H9 (cell line): ENCODE results near the gene RANBP3. TPM values are rescaled to one million over a fixed set of nuclear protein-coding genes. Genes with fewer than 3 reads are reported as not detected.

ENCODE experiments used
- DNase-seq: peaks from one replicate; pipeline ENCODE4 v3.0.0-alpha.2; 2017
- H2AFZ ChIP-seq: one replicate; pipeline ENCODE4 v1.6.1; 2013; ENCODE audit warnings: mild to moderate bottlenecking, low read length, control low read depth, moderate library complexity
- H2AK5ac ChIP-seq: 2 replicates; pipeline ENCODE4 v1.6.1; 2013; ENCODE audit warnings: low read length, control low read depth, mixed read lengths; ENCODE audit not compliant: insufficient read length
- H2BK120ac ChIP-seq: one replicate; pipeline ENCODE4 v1.6.1; 2013; ENCODE audit warnings: low read depth, mild to moderate bottlenecking, low read length, control low read depth, inconsistent platforms; ENCODE audit not compliant: poor library complexity, severe bottlenecking
- H2BK12ac ChIP-seq: 2 replicates; pipeline ENCODE4 v1.6.1; 2013; ENCODE audit warnings: low read length, control low read depth, mixed read lengths, low read depth; ENCODE audit not compliant: insufficient read length
- H2BK15ac ChIP-seq: 2 replicates; pipeline ENCODE4 v1.6.1; 2013; ENCODE audit warnings: low read depth, low read length, control low read depth
- H2BK20ac ChIP-seq: one replicate; pipeline ENCODE4 v1.6.1; 2013; ENCODE audit warnings: low read depth, mild to moderate bottlenecking, low read length, control low read depth, inconsistent platforms; ENCODE audit not compliant: poor library complexity, severe bottlenecking
- H2BK5ac ChIP-seq: 2 replicates; pipeline ENCODE4 v1.6.1; 2013; ENCODE audit warnings: low read length, control low read depth, mixed read lengths; ENCODE audit not compliant: insufficient read length
- H3K14ac ChIP-seq: 2 replicates; pipeline ENCODE4 v1.6.1; 2013; ENCODE audit warnings: low read length, control low read depth; ENCODE audit not compliant: insufficient read depth
- H3K18ac ChIP-seq: 2 replicates; pipeline ENCODE4 v1.6.1; 2013; ENCODE audit warnings: low read depth, mild to moderate bottlenecking, mixed read lengths, low read length, control low read depth; ENCODE audit not compliant: insufficient read length
- H3K23ac ChIP-seq: 2 replicates; pipeline ENCODE4 v1.6.1; 2013; ENCODE audit warnings: low read length, control low read depth, mixed read lengths, low read depth; ENCODE audit not compliant: insufficient read length
- H3K23me2 ChIP-seq: 2 replicates; pipeline ENCODE4 v1.6.1; 2013; ENCODE audit warnings: low read depth, mild to moderate bottlenecking, mixed read lengths, low read length, control low read depth; ENCODE audit not compliant: insufficient read length, poor library complexity, severe bottlenecking
- H3K27ac ChIP-seq: 2 replicates; pipeline ENCODE4 v1.5.1; 2013; ENCODE audit warnings: low read length, control low read depth, mixed read lengths, low read depth; ENCODE audit not compliant: insufficient read length
- H3K27me3 ChIP-seq: 2 replicates; pipeline ENCODE4 v1.6.1; 2013; ENCODE audit warnings: low read length, control low read depth, inconsistent platforms; ENCODE audit not compliant: insufficient read depth
- H3K4ac ChIP-seq: 2 replicates; pipeline ENCODE4 v1.6.1; 2013; ENCODE audit warnings: low read depth, mild to moderate bottlenecking, control low read depth, inconsistent platforms, low read length, moderate library complexity
- H3K4me1 ChIP-seq: 2 replicates; pipeline ENCODE4 v1.6.1; 2013; ENCODE audit warnings: low read length, control low read depth, inconsistent platforms; ENCODE audit not compliant: insufficient read depth
- H3K4me2 ChIP-seq: 2 replicates; pipeline ENCODE4 v1.6.1; 2013; ENCODE audit warnings: low read length, control low read depth, mixed read lengths; ENCODE audit not compliant: insufficient read length, insufficient read depth
- H3K56ac ChIP-seq: 2 replicates; pipeline ENCODE4 v1.6.1; 2013; ENCODE audit warnings: low read depth, mild to moderate bottlenecking, mixed read lengths, low read length, control low read depth; ENCODE audit not compliant: insufficient read length
- H3K79me1 ChIP-seq: 2 replicates; pipeline ENCODE4 v1.6.1; 2013; ENCODE audit warnings: low read depth, mild to moderate bottlenecking, moderate library complexity, low read length, control low read depth, inconsistent platforms; ENCODE audit not compliant: insufficient read depth, poor library complexity, severe bottlenecking
- H3K79me2 ChIP-seq: 2 replicates; pipeline ENCODE4 v1.6.1; 2013; ENCODE audit warnings: low read length, control low read depth, inconsistent platforms; ENCODE audit not compliant: insufficient read depth
- H3K9ac ChIP-seq: 2 replicates; pipeline ENCODE4 v1.6.1; 2013; ENCODE audit warnings: low read length, control low read depth, mixed read lengths; ENCODE audit not compliant: insufficient read length; ENCODE audit errors: extremely low read depth
- H3K9me3 ChIP-seq: one replicate; pipeline ENCODE4 v1.6.1; 2013; ENCODE audit warnings: low read depth, low read length, inconsistent platforms; ENCODE audit not compliant: control insufficient read depth
- H3T11ph ChIP-seq: one replicate; pipeline ENCODE4 v1.6.1; 2013; ENCODE audit warnings: mild to moderate bottlenecking, low read length, control low read depth, inconsistent platforms
- H4K20me1 ChIP-seq: one replicate; pipeline ENCODE4 v1.6.1; 2013; ENCODE audit not compliant: control insufficient read depth, insufficient read length, insufficient read depth
- H4K5ac ChIP-seq: 2 replicates; pipeline ENCODE4 v1.6.1; 2013; ENCODE audit warnings: low read depth, mild to moderate bottlenecking, mixed read lengths, low read length, control low read depth; ENCODE audit not compliant: insufficient read length
- H4K8ac ChIP-seq: replicated peaks from 2 replicates; pipeline ENCODE4 v1.6.1; 2013; ENCODE audit warnings: low read length, control low read depth, mixed read lengths, low read depth; ENCODE audit not compliant: insufficient read length
- H4K91ac ChIP-seq: 2 replicates; pipeline ENCODE4 v1.6.1; 2013; ENCODE audit warnings: low read depth, mild to moderate bottlenecking, moderate library complexity, mixed read lengths, low read length, control low read depth; ENCODE audit not compliant: insufficient read length
- H3K27ac Mint-ChIP-seq, 3 experiments: 2 replicates in 2 of 3; 3 replicates in 1 of 3; pipeline ENCODE4 v1.8.0; 2020 to 2021; ENCODE audit warnings: mixed read lengths in 3 of 3, mild to moderate bottlenecking in 1 of 3, moderate library complexity in 1 of 3
- H3K27me3 Mint-ChIP-seq: 2 replicates; pipeline ENCODE4 v1.8.0; 2021; ENCODE audit warnings: low read depth, mild to moderate bottlenecking, moderate library complexity, mixed read lengths
- H3K36me3 Mint-ChIP-seq, 3 experiments: 2 replicates in 2 of 3; 3 replicates in 1 of 3; pipeline ENCODE4 v1.8.0; 2020 to 2021; ENCODE audit warnings: low read depth in 3 of 3, mixed read lengths in 3 of 3; ENCODE audit not compliant: insufficient read depth in 1 of 3
- H3K4me1 Mint-ChIP-seq, 2 experiments: 2 replicates each; pipeline ENCODE4 v1.8.0; 2020; ENCODE audit warnings: mixed read lengths in 2 of 2
- H3K4me3 Mint-ChIP-seq, 2 experiments: 2 replicates in 1 of 2; 3 replicates in 1 of 2; pipeline ENCODE4 v1.8.0; 2020 to 2021; ENCODE audit warnings: mild to moderate bottlenecking in 2 of 2, mixed read lengths in 2 of 2, moderate library complexity in 1 of 2
- H3K9me3 Mint-ChIP-seq, 2 experiments: 2 replicates in 1 of 2; 3 replicates in 1 of 2; pipeline ENCODE4 v1.8.0; 2020; ENCODE audit warnings: mild to moderate bottlenecking in 2 of 2, mixed read lengths in 2 of 2, moderate library complexity in 1 of 2
- WGBS: extraction: QIAGEN DNeasy Blood & Tissue Kit; methylation state at CpG from one replicate; pipeline ENCODE4 v1.1.7; 2013; ENCODE audit warnings: missing lambda C conversion rate, low lambda C conversion rate, mixed read lengths; ENCODE audit not compliant: insufficient read length; ENCODE audit errors: extremely low coverage; 5-methylcytosine and 5-hydroxymethylcytosine counted together
- total RNA-seq: library from RNA; stranded (reverse); gene quantifications from 2 replicates; pipeline ENCODE4 v1.2.1, GENCODE V29; 2021
- TF ChIP-seq, protein P1 (sequence below): fragments of 200-600 bp; sonication (generic); conservative IDR thresholded peaks from 3 replicates; pipeline ENCODE4 v1.8.0; 2021; ENCODE audit warnings: antibody characterized with exemption, mild to moderate bottlenecking

The RANBP3 gene
- total RNA-seq, 1 experiment from 2014 or later: 86.5 TPM

DNA sequence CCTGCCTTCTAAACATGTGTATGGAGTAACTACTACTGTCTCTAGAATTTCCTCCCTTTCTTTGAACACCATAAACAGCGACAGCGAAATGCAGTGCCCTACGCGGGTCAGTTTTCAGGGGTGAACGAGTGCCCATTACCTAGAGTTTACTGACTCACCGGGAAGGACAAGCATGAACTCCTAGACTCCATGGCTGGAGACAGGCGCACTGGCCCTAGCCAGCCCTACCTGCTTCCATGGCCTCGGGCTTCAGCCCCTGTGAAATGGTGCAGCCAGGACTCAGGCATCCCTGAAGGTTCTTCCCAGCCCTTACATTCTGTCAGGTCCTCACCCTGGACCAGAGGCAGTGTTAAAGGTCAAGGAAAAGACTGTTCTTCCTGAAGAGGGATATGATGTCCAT is 8.5 kb downstream of the RANBP3 start:
- Histone ChIP-seq H4K5ac (no peak overlapping the region), H3K4ac (no peak overlapping the region), H3K23me2 (no peaks in the 10 kb centered on the region), H2BK5ac (no peak overlapping the region), H3K18ac (no peak overlapping the region), H2BK15ac (no peak overlapping the region), H4K91ac (no peak overlapping the region), H2BK120ac (no peak overlapping the region), H3K79me1 (peaks cover 23% of the 10 kb centered on the region), H3K27ac (no peak overlapping the region), H2BK20ac (no peak overlapping the region), H3K56ac (no peak overlapping the region), H3K79me2 (peaks cover 52% of the 10 kb centered on the region; the same call in 1 of the 2 replicates), H2BK12ac (no peak overlapping the region), H3T11ph (no peak overlapping the region), H3K9ac (no peak overlapping the region), H3K27me3 (no peaks in the 10 kb centered on the region), H2AFZ (no peak overlapping the region), H4K8ac (no peak overlapping the region), H3K4me1 (no peaks in the 10 kb centered on the region; the same call in 1 of the 2 replicates), H2AK5ac (no peak overlapping the region), H3K9me3 (no peaks in the 10 kb centered on the region), H4K20me1 (no peaks in the 10 kb centered on the region), H3K23ac (no peak overlapping the region), H3K14ac (no peak overlapping the region), H3K4me2 (no peak overlapping the region)
- no CpG with 5 or more reads among the region's 8 CpGs for WGBS
- Mint-ChIP-seq H3K4me3 (no peak overlapping the region), H3K27ac (peak overlapping the region in 2 of 3 experiments; percentile 73 to 99; a peak in 3 of 7 replicates), H3K27me3 (no peaks in the 10 kb centered on the region), H3K4me1 (peaks cover 25 to 35% of the 10 kb centered on the region in 2 experiments), H3K9me3 (no peaks in the 10 kb centered on the region), H3K36me3 (peaks cover 2 to 23% (median 5%) of the 10 kb centered on the region in 3 experiments; a peak in 6 of 7 replicates)
- TF ChIP-seq, protein P1, sequence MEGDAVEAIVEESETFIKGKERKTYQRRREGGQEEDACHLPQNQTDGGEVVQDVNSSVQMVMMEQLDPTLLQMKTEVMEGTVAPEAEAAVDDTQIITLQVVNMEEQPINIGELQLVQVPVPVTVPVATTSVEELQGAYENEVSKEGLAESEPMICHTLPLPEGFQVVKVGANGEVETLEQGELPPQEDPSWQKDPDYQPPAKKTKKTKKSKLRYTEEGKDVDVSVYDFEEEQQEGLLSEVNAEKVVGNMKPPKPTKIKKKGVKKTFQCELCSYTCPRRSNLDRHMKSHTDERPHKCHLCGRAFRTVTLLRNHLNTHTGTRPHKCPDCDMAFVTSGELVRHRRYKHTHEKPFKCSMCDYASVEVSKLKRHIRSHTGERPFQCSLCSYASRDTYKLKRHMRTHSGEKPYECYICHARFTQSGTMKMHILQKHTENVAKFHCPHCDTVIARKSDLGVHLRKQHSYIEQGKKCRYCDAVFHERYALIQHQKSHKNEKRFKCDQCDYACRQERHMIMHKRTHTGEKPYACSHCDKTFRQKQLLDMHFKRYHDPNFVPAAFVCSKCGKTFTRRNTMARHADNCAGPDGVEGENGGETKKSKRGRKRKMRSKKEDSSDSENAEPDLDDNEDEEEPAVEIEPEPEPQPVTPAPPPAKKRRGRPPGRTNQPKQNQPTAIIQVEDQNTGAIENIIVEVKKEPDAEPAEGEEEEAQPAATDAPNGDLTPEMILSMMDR: no peak
- no peak for DNase-seq
